HG02970 (cell line): ENCODE measurements around the gene MOK.
"Not testable (repeated sequence)": the region's sequence is repeated elsewhere in the genome, so short reads cannot be mapped to it uniquely, and the experiment has no call there.

Experiments
- ATAC-seq: cut with Tn5 transposase; IDR thresholded peaks from one replicate; pipeline ENCODE4 v1.9.1; 2021; ENCODE audit warnings: mild to moderate bottlenecking, moderate library complexity, moderate number of reproducible peaks; ENCODE audit not compliant: unreplicated experiment, low FRiP score

Gene MOK

DNA sequence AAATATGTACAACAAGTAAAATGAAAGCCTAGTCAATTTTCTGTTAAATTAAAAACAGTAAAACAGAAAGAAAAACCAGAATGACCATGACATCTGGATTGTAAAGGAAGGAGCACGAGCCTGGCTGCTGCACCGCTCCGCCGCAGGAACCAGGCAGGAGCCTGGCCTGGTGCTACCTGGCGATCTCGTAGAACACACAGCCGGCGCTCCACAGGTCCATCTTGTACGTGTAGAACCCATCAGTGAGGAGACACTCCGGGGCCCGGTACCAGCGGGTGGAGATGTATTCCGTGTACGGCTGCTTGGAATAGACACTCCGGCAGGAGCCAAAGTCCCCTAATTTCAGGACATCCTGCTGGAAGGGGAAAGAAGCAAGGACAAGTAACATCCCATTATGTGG lies 54.3 kb downstream of the MOK start:
- ATAC-seq: no peak

DNA sequence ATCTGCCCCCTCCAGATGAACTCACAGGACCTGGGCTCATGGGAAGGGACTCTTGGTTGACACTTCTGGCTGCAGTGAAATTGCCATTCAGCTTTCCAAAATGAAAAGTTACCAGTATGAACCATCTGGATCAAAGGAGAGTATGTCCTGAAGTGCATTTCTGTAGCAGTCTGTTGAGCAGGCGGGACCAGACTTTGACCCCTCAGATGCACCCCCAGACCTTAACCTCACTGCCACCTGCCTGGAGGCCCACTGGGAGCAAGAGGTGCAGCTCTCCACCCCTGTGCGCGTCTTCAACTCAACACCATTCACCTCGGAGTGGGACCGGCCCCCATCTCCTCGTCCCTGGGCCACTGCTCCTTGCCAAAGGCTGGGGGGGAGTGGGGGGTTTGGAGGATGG lies 55.0 kb downstream of the MOK start:
- no peak for ATAC-seq

DNA sequence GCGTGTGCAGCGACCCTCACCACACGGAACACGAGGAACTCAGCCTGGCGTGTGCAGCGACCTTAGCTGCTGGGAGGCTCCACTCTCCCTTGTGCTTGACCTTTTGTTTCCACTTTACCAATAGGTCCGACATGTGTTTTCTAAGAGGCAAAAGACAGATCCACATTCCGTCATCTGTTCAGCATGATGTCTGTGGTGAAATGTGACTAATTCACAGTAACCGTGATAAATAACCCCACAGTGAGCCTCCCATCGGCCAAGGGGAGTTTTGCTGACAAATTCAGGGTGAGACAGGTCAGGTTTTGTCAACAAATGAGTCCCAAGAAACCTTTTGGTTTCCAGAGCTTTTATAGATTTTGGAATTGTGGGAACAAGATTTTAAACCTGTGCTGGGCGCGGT lies 55.9 kb downstream of the MOK start:
- ATAC-seq: no peak

DNA sequence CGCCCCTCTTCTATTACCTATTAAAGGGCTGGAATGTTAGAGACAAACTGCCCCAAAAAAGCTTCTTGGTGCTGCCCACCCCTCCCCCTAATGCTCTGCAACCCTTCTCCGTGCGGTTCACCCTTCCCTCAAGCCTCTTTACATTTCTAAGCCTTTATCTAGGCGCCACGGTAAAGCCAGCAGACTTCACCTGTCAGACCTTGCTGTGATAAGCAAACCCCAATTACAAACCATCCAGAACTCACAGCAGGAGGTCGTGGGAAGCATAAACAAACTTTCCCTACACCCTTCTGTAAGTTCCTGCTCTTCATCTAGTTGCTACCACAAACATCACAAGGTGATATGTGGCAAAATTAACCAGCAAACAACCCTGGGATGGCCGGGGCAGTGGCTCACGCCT lies 56.8 kb downstream of the MOK start:
- ATAC-seq: no peak

DNA sequence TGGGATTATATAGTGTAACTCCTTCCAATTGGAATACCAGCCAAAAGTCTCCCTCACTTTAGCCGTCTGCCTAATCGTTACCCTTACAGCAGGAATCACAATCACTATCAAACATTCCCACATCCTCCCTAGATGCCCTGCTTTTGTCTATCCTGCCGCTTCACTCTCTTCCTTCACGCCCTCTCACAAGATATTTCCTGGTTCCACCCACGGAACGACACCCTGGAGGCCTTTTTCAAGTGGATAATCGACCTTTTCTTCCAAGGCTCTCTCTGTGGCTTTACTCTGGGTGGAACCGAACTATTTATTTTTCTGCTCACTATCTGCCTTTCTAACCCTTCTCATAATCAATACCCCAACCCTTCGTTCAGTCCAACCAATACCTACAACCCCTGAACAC lies 58.9 kb downstream of the MOK start:
- no peak for ATAC-seq

DNA sequence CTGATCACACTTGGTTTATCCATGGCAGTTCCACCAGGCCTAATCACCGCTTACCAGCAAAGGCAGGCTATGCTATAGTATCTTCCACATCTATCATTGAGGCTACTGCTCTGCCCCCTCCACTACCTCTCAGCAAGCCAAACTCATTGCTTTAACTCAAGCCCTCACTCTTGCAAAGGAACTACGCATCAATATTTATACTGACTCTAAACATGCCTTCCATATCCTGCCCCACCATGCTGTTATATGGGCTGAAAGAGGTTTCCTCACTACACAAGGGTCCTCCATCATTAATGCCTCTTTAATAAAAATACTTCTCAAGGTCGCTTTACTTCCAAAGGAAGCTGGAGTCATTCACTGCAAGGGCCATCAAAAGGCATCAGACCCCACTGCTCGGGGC lies 61.2 kb downstream of the MOK start:
- ATAC-seq: not testable (repeated sequence)

DNA sequence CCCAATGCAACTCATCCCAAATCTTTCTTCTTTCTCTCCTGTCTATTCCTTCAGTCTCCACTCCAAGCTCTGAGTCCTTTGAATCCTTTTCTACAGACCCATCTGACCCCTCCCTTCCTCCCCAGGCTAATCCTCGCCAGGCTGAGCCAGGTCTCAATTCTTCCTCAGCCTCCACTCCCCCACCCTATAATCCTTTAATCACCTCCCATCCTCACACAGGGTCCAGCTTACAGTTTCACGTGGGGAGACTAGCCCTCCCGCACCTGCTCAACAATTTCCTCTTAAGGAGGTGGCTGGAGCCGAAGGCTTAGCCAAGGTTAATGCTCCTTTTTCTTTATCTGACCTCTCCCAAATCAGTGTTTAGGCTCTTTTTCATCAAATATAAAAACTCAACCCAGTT lies 63.8 kb downstream of the MOK start:
- ATAC-seq: no peak

DNA sequence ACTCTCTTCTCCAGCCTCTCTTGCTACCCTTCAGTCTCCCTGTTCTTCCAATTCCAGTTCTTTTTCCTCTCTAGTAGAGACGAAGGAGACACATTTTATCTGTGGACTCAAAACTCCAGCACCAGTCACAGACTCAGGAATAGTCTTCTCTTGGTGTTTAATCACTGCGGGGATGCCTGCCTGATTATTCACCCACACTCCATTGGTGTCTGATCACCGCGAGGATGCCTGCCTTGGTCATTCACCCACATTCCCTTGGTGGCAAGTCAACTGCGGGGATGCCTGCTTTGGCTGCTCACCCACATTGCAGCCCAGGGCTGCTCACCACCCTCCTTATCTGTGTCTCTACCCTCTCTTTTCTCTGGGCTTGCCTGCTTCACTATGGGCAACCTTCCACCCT lies 64.5 kb downstream of the MOK start:
- ATAC-seq: not testable (repeated sequence)

DNA sequence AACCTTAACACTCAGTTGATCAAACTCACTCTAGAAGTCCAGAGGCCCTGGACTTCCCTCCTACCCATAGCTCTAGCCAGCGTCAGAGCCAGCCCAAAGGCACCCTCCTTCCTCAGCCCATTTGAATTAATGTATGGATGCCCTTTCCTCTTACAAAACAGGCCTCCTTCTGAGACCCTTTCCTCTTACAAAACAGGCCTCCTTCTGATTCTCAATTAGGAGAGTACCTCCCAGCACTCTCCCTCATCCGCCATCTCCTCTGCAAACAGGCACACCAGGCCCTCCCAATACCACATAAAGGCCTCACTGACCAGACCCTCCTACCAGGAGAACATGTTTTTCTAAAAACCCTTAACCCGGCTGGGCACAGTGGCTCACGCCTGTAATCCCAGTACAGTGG lies 65.7 kb downstream of the MOK start:
- ATAC-seq: no peak

DNA sequence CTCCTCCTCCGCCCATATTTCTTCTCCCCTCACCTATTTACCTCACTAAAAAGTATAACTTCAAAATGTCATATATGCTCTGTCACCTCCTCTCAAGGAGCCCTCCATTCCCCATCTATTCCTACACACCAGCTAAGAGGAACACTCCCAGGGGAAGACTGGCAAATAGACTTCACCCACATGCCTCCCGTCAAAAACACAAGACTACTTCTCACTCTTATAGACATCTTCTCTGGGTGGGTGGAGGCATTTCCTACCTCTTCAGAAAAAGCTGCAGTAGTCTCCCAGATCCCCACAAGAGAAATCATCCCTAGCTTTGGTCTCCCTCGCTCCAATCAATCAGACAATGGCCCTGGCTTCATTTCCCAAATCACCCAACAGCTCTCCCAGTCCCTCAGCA lies 66.2 kb downstream of the MOK start:
- ATAC-seq: no peak

DNA sequence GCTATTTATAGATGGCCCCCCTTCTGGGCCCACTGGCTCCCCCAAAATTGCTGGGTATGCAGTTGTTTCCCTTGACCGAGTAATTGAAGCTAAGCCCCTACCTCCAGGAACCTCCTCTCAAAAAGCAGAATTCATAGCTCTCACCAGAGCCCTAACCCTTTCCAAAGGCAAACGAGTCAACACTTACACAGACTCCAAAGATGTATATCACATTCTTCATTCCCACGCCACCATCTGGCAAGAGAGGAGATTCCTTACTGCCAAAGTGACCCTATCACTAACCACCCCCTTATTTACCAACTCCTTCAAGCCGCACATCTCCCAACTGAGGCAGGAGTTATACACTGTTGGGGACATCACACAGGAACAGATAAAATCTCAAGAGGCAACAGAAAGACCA lies 66.8 kb downstream of the MOK start:
- ATAC-seq: no peak

DNA sequence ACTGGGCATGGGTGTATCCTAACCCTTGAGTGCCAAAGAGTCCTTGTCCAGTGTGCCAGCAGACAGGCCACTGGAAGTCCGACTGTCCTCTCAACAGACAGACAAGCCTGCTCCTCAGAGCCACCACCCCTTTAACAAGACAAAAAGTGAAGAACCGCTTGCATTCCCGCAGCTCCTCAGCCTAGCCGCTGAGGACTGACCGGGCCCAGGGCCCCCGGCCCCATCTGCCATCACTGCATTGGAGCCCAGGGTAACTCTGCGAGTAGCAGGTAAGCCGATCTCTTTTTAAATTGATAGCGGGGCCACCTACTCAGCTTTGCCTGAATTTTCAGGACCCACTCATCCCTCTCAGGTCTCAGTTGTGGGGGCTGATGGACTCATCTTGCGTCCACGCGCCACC lies 68.9 kb downstream of the MOK start:
- ATAC-seq: no peak

DNA sequence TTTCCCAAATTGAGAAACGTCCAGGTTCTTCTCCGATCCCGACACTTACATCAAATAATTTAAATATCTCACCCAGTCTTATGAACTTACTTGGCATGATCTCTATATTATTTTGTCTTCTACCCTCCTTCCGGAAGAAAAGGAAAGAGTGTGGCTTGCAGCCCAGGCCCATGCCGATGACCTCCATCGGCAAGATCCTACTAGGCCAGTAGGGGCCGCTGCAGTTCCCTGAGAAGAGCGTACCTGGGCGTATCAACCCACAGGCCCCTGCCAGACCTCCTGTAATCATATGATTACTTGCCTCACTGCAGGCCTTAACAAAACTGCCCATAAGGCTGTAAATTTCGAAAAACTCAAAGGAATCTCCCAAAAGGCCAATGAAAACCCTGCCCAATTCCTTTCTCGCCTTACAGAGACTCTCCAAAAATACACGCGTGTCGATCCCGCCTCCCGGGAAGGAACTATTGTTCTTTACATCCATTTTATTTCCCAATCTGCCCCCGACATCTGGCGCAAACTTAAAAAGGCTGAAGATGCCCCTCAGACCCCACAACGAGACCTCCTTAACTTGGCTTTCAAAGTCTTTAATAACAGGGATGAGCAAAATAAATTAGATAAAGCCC lies 69.6 kb downstream of the MOK start:
- ATAC-seq: no peak

DNA sequence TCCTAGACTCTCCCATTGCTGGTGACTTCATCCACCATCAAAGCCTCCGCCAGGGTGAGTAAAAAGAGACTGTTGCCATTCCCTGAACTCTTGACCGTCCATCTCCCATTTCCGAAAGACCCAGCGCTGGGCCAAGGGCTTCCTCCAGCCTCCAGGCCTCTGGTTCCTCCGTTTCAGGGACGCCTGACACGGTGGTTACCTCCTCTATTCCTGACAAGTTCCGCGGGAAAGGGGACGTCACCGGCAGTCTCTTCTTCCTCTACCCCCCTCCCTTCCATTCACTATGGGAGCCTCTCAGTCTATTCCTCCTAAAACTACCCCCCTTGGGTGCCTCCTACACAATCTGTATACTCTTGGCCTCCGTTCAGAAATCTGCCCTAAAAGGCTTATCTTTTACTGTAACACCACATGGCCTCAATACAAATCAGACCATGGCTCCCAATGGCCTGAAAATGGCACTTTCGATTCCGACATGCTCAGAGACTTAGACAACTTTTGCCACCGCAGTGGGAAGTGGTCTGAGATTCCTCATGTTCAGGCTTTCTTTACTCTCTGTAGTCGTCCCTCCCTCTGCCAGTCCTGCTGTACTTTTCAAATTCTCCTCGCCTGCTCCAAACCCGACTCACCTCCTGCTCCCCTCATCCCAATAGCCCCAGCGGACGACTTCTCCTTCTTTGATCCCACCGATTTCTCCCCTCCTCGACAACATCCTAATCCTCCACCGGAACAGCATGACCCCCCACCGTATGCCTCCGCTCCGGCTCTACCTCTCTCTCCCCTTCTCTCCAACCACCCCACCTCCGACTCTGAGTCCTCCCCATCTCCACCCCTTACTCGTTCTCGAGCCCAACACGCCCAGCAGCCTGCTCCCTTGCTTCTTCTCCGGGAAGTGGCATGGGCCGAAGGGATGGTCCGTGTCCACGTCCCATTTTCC lies 70.4 kb downstream of the MOK start:
- ATAC-seq: no peak

DNA sequence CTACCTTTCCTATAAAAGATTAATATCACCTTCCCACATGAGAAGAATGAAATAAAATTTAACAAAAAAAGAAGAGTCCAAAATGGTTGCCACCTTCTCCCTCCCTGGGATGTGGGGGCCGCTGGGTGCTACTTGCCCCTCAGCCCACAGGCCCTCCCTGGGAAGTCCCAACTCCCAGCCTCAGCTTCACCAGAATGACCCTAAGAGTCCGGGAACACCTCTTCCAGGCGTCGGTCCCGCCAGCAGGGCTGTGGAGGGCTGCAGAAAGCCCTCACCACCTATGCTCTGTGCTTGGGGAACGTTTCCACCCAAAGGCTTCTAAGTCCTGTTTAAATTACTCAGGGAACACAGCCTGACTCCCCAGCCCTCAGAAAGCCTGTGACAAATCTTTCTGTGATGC lies 71.9 kb downstream of the MOK start:
- ATAC-seq: no peak

DNA sequence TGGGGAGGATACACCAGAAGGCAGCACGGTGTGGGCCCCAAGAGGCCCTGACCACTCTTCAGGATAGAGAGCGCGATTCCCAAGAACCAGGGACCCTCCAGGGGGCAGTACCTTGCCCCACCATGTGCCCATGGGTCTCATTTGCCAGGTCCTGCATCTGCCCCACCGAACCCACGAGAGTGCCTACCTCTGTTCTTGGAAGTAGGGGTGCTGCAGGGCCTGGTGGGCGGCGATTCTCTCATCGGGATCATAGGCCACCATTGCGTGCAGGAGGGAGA lies 72.7 kb downstream of the MOK start:
- no peak for ATAC-seq

DNA sequence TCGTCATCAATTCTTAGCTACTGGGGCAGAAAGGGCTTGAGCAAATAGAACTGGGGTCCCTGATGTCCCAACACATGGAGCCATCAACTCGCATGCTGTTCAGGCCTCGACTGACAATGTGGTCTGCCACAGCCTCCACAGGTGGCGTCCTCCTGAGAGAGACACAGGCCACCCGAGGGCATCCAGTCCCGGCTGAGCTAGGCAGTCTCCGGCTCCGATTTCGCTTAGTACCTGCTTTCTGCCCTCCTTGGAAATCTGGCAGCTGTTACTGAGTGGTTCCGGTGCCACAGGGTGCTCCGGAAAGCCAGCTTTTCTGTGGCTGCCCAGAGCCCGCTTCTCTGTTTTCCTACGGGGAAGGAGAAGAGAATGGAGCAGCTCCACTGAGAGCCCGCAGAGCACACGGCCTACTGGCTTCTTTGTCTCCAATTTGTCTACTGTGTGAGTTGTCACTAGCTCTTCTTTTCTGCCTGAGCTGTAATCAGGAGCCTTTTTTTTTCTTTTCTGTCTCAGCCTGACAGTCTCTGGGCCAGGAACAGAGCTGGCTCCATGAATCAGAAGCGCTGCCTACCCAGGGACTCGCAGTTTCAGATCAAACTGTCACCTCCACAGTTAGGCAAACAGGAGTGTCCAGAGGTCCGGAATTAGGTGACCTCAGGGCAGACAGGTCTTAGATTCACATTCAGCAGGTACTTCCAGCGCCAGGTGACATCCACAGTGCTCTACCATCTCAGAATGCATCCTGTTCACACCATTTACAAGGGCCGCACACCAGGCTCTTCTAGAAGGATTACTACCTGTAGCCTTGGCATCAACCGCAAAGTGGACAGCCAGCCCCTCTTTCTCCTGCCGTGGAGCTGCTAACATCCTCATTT lies 73.3 kb downstream of the MOK start:
- no peak for ATAC-seq

DNA sequence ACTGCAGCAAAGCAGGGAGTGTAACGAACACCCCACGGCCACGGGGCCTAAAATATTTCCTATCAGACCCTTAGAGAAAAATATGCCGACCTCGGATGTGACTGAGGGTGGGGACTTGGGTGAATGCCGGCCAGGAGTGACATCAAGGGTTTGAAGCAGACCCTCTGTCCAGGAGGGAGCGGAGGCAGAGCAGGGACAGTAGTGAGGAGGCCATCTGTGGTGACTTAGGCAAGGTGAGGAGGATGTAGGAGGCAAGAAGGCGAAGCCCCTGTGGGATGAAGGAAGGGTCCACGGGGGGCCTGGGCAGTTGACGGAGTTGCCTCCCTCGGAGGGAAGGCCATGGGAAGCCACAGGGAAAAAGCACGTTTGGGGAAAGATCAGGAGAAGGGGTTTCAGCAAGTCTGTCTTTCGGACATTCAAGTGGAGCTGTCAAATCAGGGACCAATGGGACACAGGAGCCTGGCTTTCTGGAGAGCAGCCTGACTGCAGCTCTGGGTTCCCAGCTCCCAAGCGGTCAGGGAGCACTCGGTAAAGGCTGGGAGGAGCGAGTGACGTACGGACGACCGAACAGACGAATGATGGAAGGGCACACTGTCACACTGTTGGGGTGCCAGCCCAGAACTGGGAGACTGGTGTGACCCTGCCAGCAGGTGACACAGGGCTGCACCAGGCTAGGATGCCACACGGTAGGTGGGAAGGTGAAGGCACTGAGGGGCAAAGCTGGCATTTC lies 74.3 kb downstream of the MOK start:
- no peak for ATAC-seq

DNA sequence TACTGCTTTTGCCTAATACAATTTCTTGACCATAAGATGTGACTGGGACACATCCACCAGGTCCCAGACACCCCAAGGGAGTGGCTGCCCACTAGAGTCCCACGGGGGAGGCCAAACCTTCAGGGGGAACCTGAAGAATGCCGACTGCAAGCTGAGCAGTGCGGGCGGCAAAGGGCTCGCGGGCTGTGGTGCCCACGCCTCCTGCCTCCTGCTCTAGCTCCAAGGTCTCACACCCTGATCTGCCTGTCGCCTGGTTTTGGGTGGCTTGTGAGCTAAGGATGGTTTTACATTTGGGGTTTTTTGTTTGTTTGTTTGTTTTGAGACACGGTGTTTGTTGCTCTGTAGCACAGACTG lies 75.2 kb downstream of the MOK start:
- no peak for ATAC-seq

DNA sequence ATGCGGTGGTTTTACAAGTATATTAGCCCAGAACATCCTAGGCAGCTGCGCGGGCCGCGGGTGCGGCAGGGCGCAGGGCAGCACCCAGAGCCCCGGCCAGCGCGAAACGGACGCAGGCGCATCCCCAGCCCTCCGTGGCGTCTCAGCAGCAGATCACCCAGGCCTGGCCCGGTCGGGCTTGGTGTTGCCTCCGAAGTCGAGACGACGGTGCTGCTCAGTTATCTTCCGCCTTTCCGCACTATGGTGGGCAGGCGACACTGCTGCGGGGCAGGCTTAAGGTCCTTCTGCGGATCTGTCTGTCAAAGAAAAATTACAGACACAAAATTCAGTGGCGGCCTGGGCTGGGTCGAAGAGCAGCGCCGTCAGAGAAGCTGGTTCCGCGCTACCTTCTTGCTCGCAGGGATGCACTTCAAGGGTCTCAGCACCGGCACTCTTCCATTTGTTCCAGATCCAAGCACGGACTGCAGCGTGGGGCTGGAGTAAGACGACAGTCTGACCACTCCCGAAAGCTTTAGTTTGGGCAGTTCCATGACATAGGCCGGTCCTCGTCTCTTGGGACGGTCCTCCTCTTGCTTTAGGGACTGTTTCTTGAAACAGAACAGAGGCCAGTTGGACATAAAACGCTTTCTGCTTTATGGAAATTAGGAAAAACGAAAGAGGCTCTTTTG lies 75.8 kb downstream of the MOK start:
- no peak for ATAC-seq
